ENCODE results near the gene IARS1.

IARS1 gene

GRCh38 chr9:92295240-92295790, 1.8 kb upstream of the IARS1 start:
- DNase-seq: no peak

DNA sequence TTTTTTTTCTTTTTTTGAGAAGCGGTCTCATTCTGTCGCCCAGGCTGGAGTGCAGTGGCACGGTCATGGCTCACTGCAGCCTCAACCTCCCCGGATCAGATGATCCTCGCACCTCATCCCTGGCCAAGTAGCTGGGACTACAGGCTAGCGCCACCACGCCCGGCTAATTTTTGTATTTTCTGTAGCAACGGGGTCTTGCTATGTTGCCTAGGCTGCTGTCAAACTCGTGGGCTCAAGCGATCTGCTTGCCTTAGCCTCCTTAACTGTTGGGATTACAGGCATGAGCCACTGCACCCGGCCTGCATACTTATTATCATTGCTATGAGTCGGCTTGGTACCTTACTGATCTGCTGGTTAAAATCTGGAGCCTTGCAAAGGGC, 790 bp upstream of the IARS1 start:
- DNase-seq: no peak

DNA sequence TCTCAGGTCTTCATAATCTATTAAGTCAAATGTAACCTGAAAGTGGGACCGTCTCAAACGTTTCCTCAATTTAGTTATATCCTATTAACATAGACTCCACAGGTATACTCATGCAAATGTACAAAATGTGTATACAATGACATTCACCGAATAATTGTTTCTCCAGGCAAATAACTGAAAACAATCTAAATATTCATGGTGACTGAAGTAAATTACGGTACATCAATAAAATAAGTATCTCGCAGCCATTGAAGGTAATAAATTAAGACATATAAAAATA, 482 bp downstream of the IARS1 start:
- DNase-seq: no peak

DNA sequence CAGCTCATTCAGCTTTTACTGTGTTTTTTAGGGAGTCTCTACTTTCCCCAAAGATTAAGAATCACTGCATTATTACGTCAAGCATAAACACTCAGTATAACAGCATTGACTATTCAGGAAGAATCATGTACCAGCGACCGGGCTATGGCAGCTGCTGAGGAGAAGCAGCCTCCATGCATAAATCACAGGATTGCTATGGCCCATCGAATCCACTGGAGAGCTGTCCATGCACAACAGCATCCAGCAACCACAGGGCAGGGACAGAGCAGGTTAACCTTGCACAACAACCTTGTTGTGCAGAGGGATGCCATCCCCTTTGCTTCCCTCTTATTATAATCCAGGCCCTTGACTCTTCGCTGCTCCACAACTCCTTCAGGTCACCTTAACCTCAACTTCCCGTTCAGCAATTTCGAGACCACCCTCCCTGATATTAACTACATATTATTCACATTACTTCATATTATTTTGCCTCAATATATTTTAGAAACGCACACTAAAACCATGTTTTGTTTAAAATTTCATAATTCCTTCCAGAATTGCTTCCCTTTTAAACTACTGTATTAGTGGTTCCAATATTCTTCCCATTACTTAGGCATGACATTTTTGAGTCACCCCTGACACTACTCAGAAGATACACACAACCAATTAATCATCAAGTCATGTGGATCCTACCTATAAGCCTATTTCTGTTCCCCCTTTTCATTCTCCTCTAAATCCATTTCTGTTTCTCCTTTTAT, 991 bp downstream of the IARS1 start:
- DNase-seq: no peak

GRCh38 chr9:92291577-92291976, 1.9 kb downstream of the IARS1 start:
- DNase-seq: no peak

GRCh38 chr9:92290785-92291429, 2.6 kb downstream of the IARS1 start:
- DNase-seq: no peak

DNA sequence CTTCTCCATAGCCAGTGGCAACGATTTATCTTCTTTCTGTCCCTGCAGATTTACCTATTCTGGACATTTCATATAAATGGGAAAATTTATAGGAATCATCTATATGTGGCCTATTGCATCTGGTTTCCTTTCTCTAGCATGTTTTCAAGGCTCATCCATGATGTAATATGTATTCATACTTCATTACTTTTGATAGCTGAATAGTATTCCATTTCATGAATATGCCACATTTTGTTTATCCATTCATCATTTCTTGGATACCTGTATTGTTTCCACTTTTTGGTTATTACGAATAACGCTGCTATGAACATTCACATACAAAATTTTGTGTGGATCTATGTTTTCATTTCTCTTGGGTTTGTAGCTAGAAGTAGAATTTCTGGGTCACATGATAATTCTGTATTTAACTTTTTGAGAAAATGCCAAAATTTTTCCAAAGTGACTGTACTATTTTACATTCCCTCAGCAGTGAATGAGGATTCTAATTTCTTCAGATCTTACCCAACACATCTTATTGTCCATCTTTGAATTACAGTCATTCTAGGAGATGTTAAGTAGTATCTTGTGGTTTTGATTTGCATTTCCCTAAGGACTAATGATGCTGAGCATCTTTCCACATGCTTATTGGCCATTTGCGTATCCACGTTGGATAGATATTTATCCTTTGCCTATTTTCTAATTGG, 3.6 kb downstream of the IARS1 start:
- no peak for DNase-seq

DNA sequence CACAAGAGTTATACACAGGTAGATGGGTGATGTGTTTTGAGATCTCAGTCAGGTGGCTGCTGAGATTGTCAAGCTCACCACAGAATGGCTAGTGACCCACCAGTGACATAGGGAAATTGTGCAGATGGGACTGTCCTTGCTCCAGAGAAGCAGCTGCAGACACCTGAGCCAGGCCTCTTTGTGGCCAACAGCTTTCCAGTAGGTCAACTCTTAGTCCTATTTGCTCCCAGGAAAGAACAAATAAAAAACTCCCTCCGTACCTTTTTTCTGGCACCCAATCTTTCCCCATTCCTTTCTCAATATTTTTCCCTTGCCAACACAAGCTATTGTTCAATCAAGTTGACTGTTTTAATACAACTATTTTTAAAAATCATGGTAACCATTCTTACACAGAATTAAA, 14.2 kb downstream of the IARS1 start:
- DNase-seq: no peak

DNA sequence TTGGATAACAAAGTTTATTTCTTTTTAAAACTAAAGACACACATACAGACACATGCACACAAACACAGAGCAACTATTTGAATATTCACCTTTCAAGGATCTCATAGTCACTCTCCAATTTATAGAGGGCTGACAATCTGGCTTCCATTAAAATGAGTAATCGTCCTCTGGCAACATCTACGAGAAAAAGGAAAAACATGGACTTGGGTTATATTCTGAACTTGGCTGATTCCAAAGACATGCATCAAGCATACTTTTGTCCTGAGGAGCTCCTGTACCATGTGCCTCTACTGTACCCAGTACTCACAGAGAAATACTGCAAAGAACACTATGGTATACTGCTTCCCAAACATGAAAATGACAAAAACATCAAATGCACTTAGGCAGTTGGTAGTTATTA, 15.4 kb downstream of the IARS1 start:
- no peak for DNase-seq

- no peak for DNase-seq
Measured at GRCh38 chr9:92276331-92277032, 17.0 kb downstream of the IARS1 start.

DNA sequence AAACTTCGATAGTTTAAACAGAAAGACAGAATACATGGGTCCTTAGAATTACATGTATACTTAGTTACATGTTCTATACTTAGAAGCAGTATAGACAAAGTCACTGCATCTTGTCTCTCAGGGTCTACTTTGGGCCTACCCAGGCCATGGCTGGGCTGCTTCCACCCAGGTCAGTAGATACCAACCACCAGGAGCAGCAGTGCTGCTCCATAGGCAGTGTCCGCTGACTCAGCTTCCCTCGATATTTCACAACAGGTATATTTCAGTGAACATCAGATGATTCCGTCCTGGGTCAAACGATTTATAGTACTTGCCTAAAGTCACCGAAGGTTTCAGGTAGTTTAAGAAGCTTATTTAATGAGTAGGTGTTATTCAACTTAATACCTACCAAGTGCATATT, 18.0 kb downstream of the IARS1 start:
- DNase-seq: no peak

DNA sequence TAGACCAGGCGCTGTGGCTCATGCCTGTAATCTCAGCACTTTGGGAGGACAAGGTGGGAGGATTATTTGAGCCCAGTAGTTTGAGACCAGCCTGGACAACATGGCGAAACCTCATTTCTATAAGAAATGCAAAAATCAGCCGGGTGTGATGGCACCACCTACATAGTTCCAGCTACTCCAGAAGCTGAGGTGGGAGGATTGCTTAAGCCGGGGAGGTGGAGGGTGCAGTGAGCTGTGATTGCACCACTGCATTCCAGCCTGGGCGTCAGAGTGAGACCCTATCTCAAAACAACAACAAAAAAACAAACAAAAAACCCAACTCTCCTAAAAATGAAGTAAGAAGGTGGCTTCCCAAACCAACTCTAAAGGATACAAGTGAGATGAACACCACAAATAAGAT, 23.0 kb downstream of the IARS1 start:
- DNase-seq: no peak

DNA sequence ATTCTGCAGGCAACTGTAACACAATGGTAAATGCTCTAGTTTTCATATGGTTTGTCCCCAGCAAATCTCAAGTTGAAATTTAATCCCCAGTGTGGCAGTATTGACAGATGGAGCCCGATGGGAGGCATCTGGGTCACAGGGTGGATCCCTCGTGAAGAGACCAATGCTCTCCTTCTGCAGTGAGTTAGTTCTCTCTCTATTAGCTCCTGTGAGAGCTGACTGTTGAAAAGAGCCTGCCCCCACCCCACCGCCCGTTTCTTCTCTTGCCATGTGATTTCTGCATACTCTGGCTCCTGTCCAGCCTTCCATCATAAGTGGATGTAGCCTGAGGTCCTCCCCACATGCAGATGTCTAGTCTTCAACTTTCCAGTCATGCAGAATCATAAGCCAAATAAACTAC, 27.0 kb downstream of the IARS1 start:
- no peak for DNase-seq

GRCh38 chr9:92265154-92265553, 28.3 kb downstream of the IARS1 start:
- DNase-seq: no peak

GRCh38 chr9:92263131-92263530, 30.4 kb downstream of the IARS1 start:
- no peak for DNase-seq

- DNase-seq: no peak
Measured at GRCh38 chr9:92257327-92257726, 36.2 kb downstream of the IARS1 start.

DNA sequence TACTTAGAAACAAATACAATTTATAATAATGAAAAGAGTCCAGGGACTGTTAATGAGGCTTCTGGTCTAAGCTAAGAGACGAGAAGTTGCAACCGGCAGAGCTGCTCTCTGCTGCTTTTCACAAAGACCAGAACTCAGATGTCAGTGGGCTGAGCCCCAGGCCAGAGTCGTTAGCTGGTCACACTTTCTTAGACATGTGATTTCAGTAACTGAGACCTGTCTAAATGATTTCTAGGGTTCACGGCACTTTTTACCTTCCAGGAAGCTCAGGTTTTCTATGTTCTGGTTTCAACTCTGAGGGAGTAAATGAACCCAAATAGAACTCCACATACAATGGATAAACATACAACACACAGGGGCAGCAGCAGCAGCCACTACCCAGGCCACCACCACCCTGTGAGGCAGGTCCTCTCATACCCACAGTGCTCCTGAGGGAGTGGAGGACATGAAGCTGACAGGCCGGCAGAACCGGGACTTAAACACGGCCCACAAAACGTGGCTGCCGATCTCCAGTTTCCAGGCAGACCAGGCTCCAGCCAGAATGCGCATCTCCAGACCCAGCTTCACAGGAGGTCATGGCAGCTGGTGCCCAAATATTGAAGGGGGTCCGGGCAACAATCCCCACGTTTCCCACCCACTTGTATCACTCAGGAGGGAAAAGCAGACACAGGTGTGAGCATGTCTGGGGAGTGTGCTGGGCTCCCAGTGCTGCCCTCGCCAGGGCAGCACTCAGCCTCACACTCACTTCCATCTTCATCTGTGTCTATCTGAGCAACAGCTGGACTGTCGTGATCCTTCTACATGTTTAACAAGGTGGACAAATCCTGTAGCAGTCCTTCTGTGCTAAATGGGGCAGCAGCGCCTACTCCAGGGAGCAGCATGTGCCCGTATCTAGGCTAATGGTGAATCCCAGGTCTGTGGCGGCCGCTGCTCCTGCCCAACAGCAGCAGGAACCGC, 38.8 kb downstream of the IARS1 start:
- DNase-seq: no peak

- no peak for DNase-seq
Measured at GRCh38 chr9:92253656-92254055, 39.8 kb downstream of the IARS1 start.

- no peak for DNase-seq
Measured at GRCh38 chr9:92247981-92248380, 45.5 kb downstream of the IARS1 start.

GRCh38 chr9:92247296-92247695, 46.2 kb downstream of the IARS1 start:
- DNase-seq: no peak

DNA sequence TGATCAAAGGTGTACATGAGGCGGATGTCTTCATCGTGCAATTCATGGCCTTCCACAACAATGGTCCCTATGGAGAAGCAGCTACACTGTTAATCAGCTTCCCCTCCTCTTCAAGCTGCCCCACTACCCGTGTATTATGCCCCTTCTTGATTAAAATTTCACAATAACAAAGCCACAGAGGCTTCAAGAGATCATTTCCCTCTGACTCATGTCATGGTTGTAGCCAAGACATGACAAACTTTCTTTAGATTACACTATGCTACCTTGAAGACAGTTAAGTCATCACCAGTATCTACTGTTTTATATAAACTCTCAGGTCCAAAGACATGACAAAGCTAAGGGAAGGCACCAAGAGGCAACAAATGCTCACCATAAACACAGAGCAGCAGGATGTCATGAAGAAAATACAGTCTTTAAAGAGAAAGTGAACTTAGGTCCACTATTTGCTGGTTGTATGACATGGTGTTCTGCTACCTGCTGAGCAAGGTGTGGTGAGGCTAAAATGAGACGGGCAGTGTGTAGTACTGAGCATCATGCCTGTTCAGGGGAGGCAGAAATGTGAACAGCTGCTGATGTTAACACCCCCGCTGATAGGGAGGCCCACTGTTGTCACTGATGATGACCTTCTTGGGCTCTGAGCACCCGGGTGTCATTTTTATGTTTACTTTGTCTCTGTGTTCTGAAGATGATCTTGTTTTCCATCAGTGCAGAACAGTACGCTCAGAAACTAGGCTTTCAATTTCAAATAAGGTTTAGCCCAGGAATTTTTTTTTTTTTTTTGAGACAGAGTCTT, 48.3 kb downstream of the IARS1 start:
- DNase-seq: no peak

Data from GOT3 (cell line).